Lower leg skin (tissue), 4 donors: ENCODE data around the gene DHCR7. TPM values are rescaled to one million over a fixed set of nuclear protein-coding genes. Genes with fewer than 3 reads are reported as not detected.

Experiments used
- DNase-seq, 2 donors: peaks; one replicate each; pipeline ENCODE4 v3.0.0-alpha.2; 2019; ENCODE audit warnings: low spot score in 2 of 2
- H3K4me3 ChIP-seq: fragments of 200-600 bp; sonication (generic); 2 replicates; pipeline ENCODE4 v1.5.1; 2017; ENCODE audit warnings: mild to moderate bottlenecking, low read depth; ENCODE audit not compliant: poor library complexity, severe bottlenecking
- CTCF ChIP-seq, 3 donors: fragments of 450-650 bp; IDR thresholded peaks; one replicate each; pipeline ENCODE4 v1.5.1; 2016; ENCODE audit warnings: antibody characterized with exemption in 3 of 3, mild to moderate bottlenecking in 3 of 3, moderate library complexity in 2 of 3
- POLR2A ChIP-seq, 2 donors: fragments of 450-650 bp; IDR thresholded peaks; one replicate each; pipeline ENCODE4 v1.6.1; 2016 to 2017; ENCODE audit warnings: antibody characterized with exemption in 2 of 2, mild to moderate bottlenecking in 1 of 2, moderate library complexity in 1 of 2
- WGBS, 2 donors: methylation state at CpG; one replicate each; pipeline ENCODE4 v1.1.5; 2018; 5-methylcytosine and 5-hydroxymethylcytosine counted together
- intact Hi-C: fragments of 100-400 bp; cut with DNase I; formaldehyde crosslinking; loops from one replicate; pipeline ENCODE4 v1.15.0; 2023; ENCODE audit warnings: low total_unique reads
- total RNA-seq, 4 donors: library from RNA; depleted of rRNA; stranded (reverse); fragments of >200 nt; gene quantifications; one replicate each; pipeline ENCODE4 v1.1.0, GENCODE V29; 2016

Gene DHCR7
- total RNA-seq, 4 donors from 2014 or later, result 45.2 to 142 (median 89.0) TPM

GRCh38 chr11:71437399-71437798 lies 10.8 kb downstream of the DHCR7 start:
- no peak overlapping the region for H3K4me3 ChIP-seq
- intact Hi-C loops, result no loop called here
- 89 to 96% methylated on average over 6 of the region's 6 CpGs for WGBS, 2 donors
- no peak for DNase-seq
- TF ChIP-seq CTCF (IDR thresholded peaks at IDR 0.05), result no peak

- intact Hi-C loops, result no loop called here
- DNase-seq, result no peak
- WGBS, 2 donors, result 85 to 91% methylated on average over 8 of the region's 8 CpGs
- H3K4me3 ChIP-seq, result no peak overlapping the region
- no peak for TF ChIP-seq POLR2A (IDR thresholded peaks at IDR 0.05)
- TF ChIP-seq CTCF (IDR thresholded peaks at IDR 0.05), result no peak
Measured at GRCh38 chr11:71436861-71437260, 11.3 kb downstream of the DHCR7 start.

GRCh38 chr11:71435278-71435951 lies 12.8 kb downstream of the DHCR7 start:
- TF ChIP-seq CTCF (IDR thresholded peaks at IDR 0.05) (no peak), POLR2A (IDR thresholded peaks at IDR 0.05) (no peak)
- intact Hi-C loops, result no loop called here
- 87 to 88% methylated on average over 8 to 30 of the region's 39 CpGs for WGBS, 2 donors
- H3K4me3 ChIP-seq, result no peak overlapping the region
- no peak for DNase-seq

- intact Hi-C loops, result no loop called here
- WGBS, 2 donors, result 78 to 79% methylated on average over 17 to 18 of the region's 18 CpGs
- no peak for TF ChIP-seq CTCF (IDR thresholded peaks at IDR 0.05)
- TF ChIP-seq POLR2A (IDR thresholded peaks at IDR 0.05), result no peak
- DNase-seq, result no peak
- H3K4me3 ChIP-seq, result no peak overlapping the region
Measured at GRCh38 chr11:71434576-71435130, 13.5 kb downstream of the DHCR7 start.

- TF ChIP-seq CTCF (IDR thresholded peaks at IDR 0.05), result no peak
- no peak for TF ChIP-seq POLR2A (IDR thresholded peaks at IDR 0.05)
- WGBS, 2 donors, result 47 to 55% methylated on average over 19 of the region's 19 CpGs
- DNase-seq, result no peak
- H3K4me3 ChIP-seq, result no peak overlapping the region
- intact Hi-C loops, result no loop called here
Measured at GRCh38 chr11:71433648-71434450, 14.3 kb downstream of the DHCR7 start.
